AG04449 (cell line): Measurements from ENCODE around the gene GDF9.

ENCODE experiments used
- CTCF ChIA-PET: fragments of 350-600 bp; formaldehyde crosslinking; extraction: SDS; loops from one replicate; lab custom pipeline; 2021; ENCODE audit warnings: antibody characterized with exemption; lab: Yijun Ruan, JAX
- POLR2A ChIA-PET: fragments of 400-600, 350-600 bp; formaldehyde crosslinking; extraction: SDS; loops from one replicate; lab custom pipeline; 2020; ENCODE audit warnings: antibody characterized with exemption, inconsistent platforms; lab: Yijun Ruan, JAX
- DNase-seq: peaks from one replicate; pipeline ENCODE4 v3.0.0-alpha.2; 2010; ENCODE audit warnings: low read depth, low spot score
- H3K4me3 ChIP-seq: 2 replicates; pipeline ENCODE4 v1.5.1; 2011; ENCODE audit warnings: low read depth, mild to moderate bottlenecking, control low read depth, low read length
- CTCF ChIP-seq: IDR thresholded peaks from one replicate; pipeline ENCODE4 v1.5.1; 2011; ENCODE audit warnings: mild to moderate bottlenecking, moderate library complexity, low read length, control low read depth, inconsistent platforms; ENCODE audit not compliant: insufficient read depth; ENCODE audit errors: missing control alignments

Gene GDF9

GRCh38 chr5:132840313-132840712 lies 26.0 kb downstream of the GDF9 start:
- ChIA-PET POLR2A (no interaction called here), CTCF (interaction anchor here (1.1 to 3.9 kb wide), 6 partner anchors 9 to 454 kb away, joined by 4 to 32 read pairs (median 4); partner anchors contain the start of genes GDF9 and UQCRQ)
- H3K4me3 ChIP-seq, result no peak overlapping the region
- no peak for TF ChIP-seq CTCF
- no peak for DNase-seq

- peak; percentile 21 for DNase-seq
- no peak for TF ChIP-seq CTCF
- H3K4me3 ChIP-seq, result no peak overlapping the region
- ChIA-PET CTCF (interaction anchor here (1.1 to 3.9 kb wide), 8 partner anchors 9 to 454 kb away, joined by 3 to 32 read pairs (median 4); partner anchors contain the start of genes GDF9 and UQCRQ), POLR2A (no interaction called here)
Measured at GRCh38 chr5:132839426-132840301, 26.6 kb downstream of the GDF9 start.

GRCh38 chr5:132838516-132839282 lies 27.6 kb downstream of the GDF9 start:
- no peak for TF ChIP-seq CTCF
- H3K4me3 ChIP-seq, result no peak overlapping the region
- ChIA-PET POLR2A (no interaction called here), CTCF (interaction anchor here (1.1 to 3.9 kb wide), 7 partner anchors 8 to 453 kb away, joined by 3 to 32 read pairs (median 4); partner anchors contain the start of genes GDF9 and UQCRQ)
- no peak for DNase-seq

- TF ChIP-seq CTCF, result no peak
- ChIA-PET POLR2A (no interaction called here), CTCF (interaction anchor here (2.1 kb wide), 1 partner anchor 8 kb away, joined by 6 read pairs; no protein-coding TSS in a partner anchor)
- no peak for DNase-seq
- no peak overlapping the region for H3K4me3 ChIP-seq
Measured at GRCh38 chr5:132837868-132838267, 28.4 kb downstream of the GDF9 start.

GRCh38 chr5:132836852-132837251 lies 29.4 kb downstream of the GDF9 start:
- ChIA-PET CTCF (interaction anchor here (0.9 to 1.2 kb wide), 2 partner anchors 17 to 23 kb away, joined by 3 read pairs; no protein-coding TSS in a partner anchor), POLR2A (no interaction called here)
- TF ChIP-seq CTCF, result no peak
- H3K4me3 ChIP-seq, result no peak overlapping the region
- no peak for DNase-seq
